AG09319 (cell line): Measurements from ENCODE around the gene PROSER2.

Experiments
- DNase-seq: peaks from one replicate; pipeline ENCODE4 v3.0.0-alpha.2; 2010; ENCODE audit warnings: low read depth; ENCODE audit errors: extremely low read depth
- TF ChIP-seq, protein P1 (sequence below): IDR thresholded peaks from 2 replicates; pipeline ENCODE4 v1.5.1; 2011; ENCODE audit warnings: low read depth, mild to moderate bottlenecking, inconsistent platforms, low read length, moderate library complexity

Gene PROSER2

DNA sequence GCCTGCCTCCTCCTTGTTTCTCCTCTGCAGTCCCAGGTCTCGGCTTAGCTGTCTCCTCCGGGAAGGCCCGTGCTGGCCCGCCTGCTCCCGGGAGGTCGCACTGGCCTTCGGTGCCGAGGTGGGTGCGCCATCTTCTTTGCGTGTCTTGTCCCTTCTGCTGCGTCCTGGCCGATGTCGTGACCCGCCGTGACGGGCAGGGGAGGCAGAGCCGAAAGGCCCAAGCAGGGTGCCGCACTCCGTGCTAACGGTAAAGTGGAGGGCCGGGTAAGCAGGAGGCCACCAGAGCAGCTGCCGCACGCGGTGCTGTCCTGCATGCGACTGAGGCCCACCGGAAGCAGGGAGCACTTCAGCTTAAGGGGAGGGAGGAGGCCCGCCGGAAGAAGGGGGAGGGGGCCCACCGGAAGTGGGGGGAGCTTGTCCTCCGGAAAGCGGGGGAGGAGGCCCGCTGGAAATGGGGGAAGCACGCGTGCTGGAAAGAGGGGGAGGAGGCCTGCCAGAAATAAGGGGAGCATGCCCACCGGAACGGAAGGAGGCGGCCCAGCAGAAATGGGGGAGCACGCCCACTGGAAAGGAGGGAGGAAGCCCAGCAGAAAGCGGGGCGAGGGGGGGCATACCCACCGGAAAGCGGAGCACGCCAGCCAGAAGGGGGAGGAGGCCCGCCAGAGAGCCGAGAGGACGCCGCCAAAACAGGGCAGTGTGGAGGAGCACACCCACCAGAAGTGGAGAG is 71.4 kb downstream of the PROSER2 start:
- DNase-seq: no peak
- TF ChIP-seq, protein P1, sequence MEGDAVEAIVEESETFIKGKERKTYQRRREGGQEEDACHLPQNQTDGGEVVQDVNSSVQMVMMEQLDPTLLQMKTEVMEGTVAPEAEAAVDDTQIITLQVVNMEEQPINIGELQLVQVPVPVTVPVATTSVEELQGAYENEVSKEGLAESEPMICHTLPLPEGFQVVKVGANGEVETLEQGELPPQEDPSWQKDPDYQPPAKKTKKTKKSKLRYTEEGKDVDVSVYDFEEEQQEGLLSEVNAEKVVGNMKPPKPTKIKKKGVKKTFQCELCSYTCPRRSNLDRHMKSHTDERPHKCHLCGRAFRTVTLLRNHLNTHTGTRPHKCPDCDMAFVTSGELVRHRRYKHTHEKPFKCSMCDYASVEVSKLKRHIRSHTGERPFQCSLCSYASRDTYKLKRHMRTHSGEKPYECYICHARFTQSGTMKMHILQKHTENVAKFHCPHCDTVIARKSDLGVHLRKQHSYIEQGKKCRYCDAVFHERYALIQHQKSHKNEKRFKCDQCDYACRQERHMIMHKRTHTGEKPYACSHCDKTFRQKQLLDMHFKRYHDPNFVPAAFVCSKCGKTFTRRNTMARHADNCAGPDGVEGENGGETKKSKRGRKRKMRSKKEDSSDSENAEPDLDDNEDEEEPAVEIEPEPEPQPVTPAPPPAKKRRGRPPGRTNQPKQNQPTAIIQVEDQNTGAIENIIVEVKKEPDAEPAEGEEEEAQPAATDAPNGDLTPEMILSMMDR: no peak

DNA sequence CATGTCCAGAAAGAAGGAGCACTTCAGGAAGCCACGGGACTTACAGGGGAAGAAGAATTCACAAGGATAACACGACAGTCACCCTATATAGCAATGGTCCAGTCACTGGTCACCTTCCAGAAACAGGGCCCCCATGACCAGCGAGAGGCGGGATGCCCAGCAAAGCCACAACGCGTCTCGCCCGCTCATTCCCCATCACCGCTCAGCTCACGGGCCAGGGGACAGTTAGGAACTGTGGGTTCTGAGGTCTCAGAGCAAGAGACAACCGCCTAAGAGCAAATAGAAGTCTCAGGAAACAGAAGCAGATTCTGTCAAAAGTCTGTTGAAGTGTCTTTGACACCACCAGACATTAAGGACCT is 71.9 kb downstream of the PROSER2 start:
- TF ChIP-seq, protein P1: no peak
- DNase-seq: no peak

DNA sequence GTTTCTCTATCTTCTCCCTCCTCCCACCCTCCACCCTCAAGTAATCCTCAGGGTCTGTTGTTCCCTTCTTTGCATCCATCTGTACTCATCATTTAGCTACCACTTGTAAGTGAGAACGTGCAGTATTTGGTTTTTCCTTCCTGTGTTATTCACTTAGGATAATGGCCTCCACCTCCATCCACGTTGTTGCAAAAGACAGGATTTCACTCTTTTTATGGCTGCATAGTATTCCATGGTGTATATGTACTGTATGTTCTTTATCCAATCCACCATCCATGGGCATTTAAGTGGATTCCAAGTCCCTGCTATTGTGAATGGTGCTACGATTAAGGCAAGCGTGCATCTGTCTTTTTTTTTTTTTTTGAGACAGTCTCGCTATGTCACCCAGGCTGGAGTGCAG is 72.4 kb downstream of the PROSER2 start:
- TF ChIP-seq, protein P1: no peak
- no peak for DNase-seq

DNA sequence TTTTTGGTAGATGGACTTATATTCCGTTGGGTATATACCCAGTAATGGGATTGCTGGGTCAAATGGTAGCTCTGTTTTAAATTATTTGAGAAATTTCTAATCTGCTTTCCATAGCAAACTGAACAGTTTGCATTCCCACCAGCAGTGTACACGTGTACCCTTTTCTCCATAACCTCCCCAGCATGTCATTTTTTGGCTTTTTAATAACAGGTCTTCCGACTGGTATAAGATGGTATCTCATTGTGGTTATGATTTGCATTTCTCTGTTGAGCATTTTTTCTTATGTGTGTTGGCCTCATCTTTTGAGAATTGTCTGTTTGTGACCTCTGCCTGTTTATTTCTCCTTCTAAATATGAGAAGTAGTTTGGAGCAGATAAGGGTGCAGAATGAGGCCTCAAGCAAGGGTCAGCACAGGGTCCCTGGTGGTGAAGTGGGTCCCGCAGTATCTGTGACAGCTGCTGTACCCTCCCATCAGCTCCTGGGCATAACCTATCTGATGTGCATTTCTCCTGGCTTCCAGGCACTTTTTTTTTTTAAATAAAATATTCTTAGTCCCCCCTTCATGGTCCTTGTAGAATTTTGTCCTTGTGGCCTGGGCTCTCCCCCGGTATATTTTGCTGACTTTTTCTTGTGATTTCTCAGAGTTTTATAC is 73.5 kb downstream of the PROSER2 start:
- TF ChIP-seq, protein P1: no peak
- DNase-seq: no peak

DNA sequence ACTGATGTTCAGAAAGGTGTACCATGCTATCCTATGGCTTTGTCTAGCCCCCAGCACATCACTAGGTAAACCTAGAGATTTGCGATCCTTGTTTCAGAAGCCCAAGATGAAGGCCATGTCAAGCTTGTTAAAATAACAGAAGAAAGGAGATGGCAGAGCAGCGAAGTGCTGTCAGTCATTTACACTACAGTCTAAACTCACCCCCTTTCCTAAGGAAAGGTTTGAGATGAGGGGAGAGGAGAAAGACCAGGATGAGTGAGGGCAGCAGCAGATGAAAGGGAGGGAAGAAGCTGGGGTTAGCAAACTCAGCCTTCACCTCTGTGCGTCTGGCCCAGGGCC is 74.8 kb downstream of the PROSER2 start:
- TF ChIP-seq, protein P1: no peak
- no peak for DNase-seq

DNA sequence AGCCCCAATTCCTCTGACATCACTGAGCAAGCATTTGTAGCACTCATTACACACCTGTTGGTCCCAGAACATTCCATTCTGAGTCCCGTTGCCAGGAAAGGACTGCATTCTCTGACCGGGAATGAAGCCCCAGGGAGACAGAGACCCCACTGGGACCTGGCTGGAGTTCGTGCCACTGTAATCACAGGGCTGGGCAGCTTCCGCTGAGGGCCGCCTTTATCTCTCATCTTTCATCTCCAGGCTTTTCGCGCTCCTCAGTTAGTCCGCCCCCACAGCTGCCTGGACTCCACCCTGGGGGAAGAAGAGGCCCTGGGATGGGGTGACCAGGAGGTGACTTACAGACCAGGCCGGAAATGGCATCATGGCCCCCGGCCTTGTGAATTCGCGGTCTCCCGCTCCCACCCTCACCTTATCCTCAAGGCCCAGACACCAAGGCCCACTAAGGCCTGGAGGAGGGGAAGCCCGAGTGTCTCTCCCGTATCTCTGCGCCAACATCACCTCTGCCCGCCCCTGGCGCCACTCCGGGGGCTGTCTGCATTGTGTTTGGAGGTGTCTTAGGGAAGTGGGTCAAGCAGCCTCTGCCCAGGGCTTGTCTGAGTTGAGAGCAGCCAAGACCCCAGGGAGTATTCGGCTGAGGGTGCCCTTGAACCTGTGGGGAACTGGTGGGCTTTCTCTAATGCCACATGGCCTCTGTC is 75.4 kb downstream of the PROSER2 start:
- DNase-seq: no peak
- TF ChIP-seq, protein P1: no peak
